Astrocyte of the spinal cord (primary cell): ENCODE data around the gene SLC6A3.

Source experiments
- DNase-seq: peaks from one replicate; pipeline ENCODE4 v3.0.0; 2011; ENCODE audit warnings: low read depth, low spot score
- H3K4me3 ChIP-seq: 2 replicates; pipeline ENCODE4 v1.5.1; 2011; ENCODE audit warnings: low read depth, mild to moderate bottlenecking, low read length, moderate library complexity
- in situ Hi-C: cut with HindIII; loops from 2 replicates; pipeline ENCODE4 v1.10.0; 2017; ENCODE audit warnings: low sequenced_read_pairs
- TF ChIP-seq, protein P1 (sequence below): IDR thresholded peaks from 2 replicates; pipeline ENCODE4 v1.5.1; 2012; ENCODE audit warnings: low read depth, mild to moderate bottlenecking, low read length, inconsistent platforms

Gene SLC6A3

DNA sequence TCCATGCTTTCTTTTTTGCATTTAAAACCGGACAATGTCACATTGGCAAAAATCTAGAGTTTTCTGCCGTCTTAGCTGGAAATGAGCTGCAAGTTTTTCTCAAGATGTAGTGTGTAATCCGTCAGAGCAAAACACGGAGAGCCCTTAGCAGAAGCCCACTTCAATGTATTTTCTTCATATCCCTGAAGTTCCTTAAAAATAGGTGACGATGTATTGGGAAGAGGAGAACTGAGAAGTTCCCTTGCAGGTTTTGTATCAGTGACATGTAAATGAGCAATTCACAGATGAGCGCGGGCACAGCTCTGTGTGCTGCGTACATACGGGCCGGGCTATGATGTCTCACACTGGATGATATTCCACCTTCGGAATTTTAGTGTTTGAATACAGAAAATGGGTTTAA lies 85.5 kb downstream of the SLC6A3 start:
- TF ChIP-seq, protein P1, sequence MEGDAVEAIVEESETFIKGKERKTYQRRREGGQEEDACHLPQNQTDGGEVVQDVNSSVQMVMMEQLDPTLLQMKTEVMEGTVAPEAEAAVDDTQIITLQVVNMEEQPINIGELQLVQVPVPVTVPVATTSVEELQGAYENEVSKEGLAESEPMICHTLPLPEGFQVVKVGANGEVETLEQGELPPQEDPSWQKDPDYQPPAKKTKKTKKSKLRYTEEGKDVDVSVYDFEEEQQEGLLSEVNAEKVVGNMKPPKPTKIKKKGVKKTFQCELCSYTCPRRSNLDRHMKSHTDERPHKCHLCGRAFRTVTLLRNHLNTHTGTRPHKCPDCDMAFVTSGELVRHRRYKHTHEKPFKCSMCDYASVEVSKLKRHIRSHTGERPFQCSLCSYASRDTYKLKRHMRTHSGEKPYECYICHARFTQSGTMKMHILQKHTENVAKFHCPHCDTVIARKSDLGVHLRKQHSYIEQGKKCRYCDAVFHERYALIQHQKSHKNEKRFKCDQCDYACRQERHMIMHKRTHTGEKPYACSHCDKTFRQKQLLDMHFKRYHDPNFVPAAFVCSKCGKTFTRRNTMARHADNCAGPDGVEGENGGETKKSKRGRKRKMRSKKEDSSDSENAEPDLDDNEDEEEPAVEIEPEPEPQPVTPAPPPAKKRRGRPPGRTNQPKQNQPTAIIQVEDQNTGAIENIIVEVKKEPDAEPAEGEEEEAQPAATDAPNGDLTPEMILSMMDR, result no peak
- in situ Hi-C loops, result no loop called here
- DNase-seq, result no peak
- H3K4me3 ChIP-seq, result no peak overlapping the region

DNA sequence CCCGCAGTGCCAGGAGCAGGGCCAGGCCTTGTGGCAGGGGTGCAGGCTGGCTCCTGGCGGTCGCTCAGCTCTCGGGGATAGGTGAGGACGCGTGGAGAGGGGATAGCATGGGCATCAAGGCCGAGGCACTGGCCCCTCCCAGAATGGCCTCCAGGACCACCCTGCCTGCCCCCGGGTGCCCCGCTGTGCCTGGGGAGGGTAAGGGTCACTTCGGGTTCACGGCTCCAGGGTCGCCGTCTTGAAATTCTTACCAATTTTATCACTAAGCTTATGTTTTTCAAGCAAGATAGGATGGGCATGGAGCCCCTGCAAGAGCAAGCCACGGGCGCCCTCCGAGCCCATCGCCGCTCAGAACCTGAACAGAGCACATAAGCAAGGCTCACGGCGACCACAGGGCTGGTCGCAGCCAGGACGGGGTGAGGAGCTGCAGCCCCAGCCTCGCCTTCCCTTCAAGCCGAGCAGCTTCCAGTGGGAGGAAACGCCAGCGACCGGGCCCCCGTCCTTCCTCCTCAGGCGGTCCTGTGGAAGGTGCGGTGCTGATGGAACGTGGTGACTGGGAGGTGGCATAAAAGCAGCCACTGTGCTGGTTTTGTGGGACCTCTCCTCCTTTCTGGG lies 86.1 kb downstream of the SLC6A3 start:
- no peak overlapping the region for H3K4me3 ChIP-seq
- DNase-seq, result no peak
- TF ChIP-seq, protein P1, result no peak
- in situ Hi-C loops, result no loop called here

DNA sequence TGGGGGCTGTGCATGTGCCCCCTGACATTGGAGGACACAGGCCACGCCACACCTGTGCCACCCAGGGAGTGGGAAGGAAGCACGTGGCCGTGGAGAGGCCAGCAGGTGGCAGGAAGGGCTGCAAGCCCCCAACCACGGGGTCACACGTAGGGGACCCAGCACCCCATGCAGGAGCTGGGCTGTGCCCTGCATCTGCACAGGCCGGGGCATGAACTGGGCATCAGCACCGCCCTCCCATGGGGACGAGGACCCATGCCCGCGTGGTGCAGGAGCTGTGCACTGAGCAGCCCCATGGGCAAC lies 86.6 kb downstream of the SLC6A3 start:
- TF ChIP-seq, protein P1, result no peak
- H3K4me3 ChIP-seq, result no peak overlapping the region
- DNase-seq, result no peak
- in situ Hi-C loops, result no loop called here

DNA sequence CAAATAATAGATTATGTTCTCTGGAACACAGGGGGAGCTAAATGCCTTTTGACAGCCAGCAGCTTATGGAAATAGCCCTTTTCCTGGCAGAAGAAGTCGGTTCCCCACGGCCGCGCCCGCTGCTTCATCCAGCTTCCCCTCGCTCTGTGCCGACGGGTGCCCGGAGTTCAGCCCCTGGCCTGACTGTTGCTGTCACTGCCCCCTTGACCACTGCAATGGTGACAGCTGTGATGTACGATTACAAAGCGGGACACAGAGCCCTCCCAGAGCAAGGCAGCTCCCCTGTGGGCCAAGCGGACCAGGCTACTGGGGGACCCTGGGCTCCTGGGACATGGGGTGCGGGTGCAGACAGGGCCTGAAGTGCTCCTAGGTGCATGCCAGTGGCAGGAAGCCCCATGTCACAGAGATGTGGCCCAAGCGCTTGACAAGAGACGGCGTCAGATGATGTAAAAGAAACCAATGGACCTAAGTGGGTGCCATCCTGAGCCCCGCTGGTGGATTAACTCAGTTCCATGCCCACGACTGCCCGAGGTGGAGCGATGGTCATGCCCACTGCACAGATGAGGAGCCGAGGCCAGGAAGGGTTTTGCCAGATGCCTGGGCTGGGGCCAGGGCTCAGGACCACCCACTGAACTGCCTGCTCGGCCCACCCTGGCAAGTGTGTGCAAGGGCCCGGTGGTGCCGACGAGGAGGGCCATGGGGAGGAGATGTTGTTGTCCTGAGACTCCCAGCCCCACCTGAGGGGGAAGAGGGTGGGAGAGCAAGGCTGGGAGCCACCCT lies 87.1 kb downstream of the SLC6A3 start:
- TF ChIP-seq, protein P1, result no peak
- in situ Hi-C loops, result no loop called here
- no peak overlapping the region for H3K4me3 ChIP-seq
- no peak for DNase-seq

DNA sequence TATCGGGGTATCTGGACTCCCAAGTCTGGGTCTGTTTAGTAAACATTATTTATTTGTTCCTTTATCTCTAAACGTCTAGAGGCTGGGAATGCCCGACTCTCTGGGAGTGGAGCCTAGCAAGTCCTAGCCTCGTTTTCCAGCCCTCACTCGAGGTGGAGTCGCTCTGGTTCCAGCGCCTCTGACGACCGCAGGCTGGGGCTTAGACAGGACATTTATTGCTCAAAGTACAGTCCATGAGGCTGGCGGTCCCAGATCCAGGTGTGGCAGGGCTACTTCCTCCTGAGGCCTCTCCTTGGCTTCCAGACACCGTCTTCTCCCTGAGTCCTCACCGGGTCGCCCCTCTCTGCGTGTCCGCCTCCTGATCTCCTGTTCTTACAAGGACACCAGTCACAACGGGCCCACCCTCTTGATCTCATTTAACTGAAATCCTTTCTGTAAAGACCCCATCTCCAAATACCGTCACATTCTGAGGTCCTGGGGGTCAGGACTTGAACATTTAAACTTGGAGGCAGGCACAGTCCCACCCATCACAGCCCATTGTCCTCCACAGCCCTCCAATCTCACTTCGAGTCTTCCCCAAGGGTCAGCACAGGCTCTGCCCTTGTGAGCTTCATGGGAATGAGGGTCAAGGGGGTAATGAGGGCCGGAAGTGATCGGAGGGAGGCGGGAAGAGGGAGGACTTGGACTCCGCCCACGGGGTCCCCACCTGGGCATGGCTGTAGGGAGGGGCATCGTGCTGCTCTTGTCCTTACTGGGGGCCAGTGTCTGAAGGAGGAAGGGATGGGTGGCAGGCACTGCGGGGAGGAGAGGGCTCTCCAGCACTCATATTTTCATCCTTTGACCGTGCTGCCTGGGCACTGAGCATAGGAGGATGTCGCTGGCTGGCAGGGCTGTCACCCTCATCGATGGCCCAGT lies 88.1 kb downstream of the SLC6A3 start:
- DNase-seq, result no peak
- in situ Hi-C loops, result no loop called here
- no peak overlapping the region for H3K4me3 ChIP-seq
- TF ChIP-seq, protein P1, result no peak

DNA sequence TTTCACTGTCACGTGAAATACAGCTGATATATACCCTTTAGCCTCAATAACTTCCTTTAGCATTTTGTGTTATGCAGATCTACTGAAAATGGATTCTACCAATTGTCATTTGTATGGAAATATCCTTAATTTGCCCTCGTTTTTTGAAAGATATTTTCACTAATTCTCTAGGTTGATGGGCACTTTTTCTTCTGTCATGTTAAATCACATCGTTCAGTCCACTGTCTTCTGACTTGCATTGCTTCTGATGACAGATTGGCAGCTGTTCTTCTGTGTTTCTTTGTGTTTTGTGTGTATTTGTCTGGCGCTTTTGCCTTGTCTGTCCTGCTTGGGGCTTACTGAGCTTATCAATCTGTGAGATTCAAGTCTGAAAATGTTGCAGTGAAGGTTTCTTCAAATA lies 90.7 kb downstream of the SLC6A3 start:
- DNase-seq, result no peak
- H3K4me3 ChIP-seq, result no peak overlapping the region
- in situ Hi-C loops, result no loop called here
- TF ChIP-seq, protein P1, result no peak
